ENCODE results near the gene AGRN.

- TF ChIP-seq GLIS3 (CRISPR knock-in tag; IDR thresholded peaks at IDR 0.05) (no peak), SNAI2 (CRISPR knock-in tag; IDR thresholded peaks at IDR 0.05) (no peak), RARB (CRISPR knock-in tag; IDR thresholded peaks at IDR 0.05) (no peak), PATZ1 (CRISPR knock-in tag; IDR thresholded peaks at IDR 0.05; ENCODE audit: borderline replicate concordance) (no peak), TOX (CRISPR knock-in tag; IDR thresholded peaks at IDR 0.05; ENCODE audit: borderline replicate concordance) (no peak), TCF4 (CRISPR knock-in tag; IDR thresholded peaks at IDR 0.05; ENCODE audit: borderline replicate concordance) (no peak), ESRRG (CRISPR knock-in tag; IDR thresholded peaks at IDR 0.05) (no peak), ZNF8 (CRISPR knock-in tag; IDR thresholded peaks at IDR 0.05) (no peak)
Measured at GRCh38 chr1:998995-999724, 20.8 kb upstream of the AGRN start.

Data from SK-N-SH treated with all-trans-retinoic acid at 6 μM for 48 hours (cell line).